ENCODE measurements around the gene C9orf85.
"Not testable (repeated sequence)": the region's sequence is repeated elsewhere in the genome, so short reads cannot be mapped to it uniquely, and the experiment has no call there.

The C9orf85 gene, protein sequence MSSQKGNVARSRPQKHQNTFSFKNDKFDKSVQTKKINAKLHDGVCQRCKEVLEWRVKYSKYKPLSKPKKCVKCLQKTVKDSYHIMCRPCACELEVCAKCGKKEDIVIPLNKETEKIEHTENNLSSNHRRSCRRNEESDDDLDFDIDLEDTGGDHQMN

GRCh38 chr9:71911061-71911907 lies at the start of gene C9orf85, which contains the start of gene ABHD17B:
TSS of gene C9orf85 (plus strand) at chr9:71911639. CDS start at chr9:71911735, 96 bp downstream.
TSS of gene ABHD17B (minus strand) at chr9:71911193. CDS start at chr9:71875080, 36,113 bp downstream.
- DNase-seq = peak; percentile 99

DNA sequence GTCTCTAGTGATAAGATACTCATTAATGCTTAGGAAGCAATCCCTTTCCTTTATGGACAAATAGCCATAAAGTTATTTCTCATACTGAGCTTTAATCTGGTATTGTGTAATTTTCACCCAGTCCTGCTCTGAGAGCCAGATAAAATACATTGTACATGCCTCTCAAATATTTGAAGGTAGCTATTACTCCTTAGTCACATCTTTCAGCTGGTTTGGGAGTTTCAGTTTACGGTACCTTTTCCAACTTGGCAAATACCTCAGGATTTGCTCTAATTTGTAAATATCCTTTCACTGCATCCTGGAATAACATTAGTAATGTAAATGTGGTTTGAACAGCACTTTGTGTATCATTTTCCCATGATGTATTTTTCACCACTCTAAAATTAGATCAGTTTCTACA lies 47.8 kb upstream of the C9orf85 start:
- DNase-seq = no peak

DNA sequence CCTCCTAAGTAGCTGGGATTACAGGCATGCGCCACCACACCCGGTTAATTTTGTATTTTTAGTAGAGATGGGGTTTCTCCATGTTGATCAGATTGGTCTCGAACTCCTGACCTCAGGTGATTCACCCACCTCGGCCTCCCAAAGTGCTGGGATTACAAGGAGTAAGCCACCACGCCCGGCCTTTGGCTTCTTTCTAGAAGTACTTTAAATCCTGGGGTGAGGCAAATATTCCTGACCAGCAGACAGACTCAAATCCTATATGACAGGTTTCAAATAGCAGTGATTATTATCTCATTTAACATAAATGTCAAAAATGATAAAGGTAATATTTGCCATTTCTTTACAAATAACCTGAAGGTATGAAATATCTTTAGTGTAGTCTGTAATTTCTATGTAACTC lies 36.1 kb upstream of the C9orf85 start:
- DNase-seq = no peak

- DNase-seq = no peak
These were observed 35.3 kb upstream of the C9orf85 start for GRCh38 chr9:71876106-71876505.

DNA sequence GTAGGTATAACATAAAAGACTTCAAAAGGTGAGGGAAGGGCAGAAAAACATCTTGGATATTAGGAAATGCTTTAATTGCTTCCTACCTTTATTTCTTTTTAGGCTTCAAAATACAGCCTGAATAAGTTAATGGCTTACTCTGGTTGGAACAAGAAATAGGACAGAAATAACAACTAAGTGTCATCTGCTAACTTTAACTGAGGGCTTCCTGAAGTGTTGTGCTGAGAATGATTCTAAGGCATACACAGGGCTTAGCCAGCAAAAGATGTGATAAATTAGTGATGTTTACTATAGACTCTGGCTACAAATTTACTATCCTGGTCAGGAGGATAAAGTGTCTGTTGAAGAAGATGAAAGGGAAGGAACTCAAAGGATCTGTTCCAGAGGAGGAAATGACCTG lies 34.6 kb upstream of the C9orf85 start:
- no peak for DNase-seq

DNA sequence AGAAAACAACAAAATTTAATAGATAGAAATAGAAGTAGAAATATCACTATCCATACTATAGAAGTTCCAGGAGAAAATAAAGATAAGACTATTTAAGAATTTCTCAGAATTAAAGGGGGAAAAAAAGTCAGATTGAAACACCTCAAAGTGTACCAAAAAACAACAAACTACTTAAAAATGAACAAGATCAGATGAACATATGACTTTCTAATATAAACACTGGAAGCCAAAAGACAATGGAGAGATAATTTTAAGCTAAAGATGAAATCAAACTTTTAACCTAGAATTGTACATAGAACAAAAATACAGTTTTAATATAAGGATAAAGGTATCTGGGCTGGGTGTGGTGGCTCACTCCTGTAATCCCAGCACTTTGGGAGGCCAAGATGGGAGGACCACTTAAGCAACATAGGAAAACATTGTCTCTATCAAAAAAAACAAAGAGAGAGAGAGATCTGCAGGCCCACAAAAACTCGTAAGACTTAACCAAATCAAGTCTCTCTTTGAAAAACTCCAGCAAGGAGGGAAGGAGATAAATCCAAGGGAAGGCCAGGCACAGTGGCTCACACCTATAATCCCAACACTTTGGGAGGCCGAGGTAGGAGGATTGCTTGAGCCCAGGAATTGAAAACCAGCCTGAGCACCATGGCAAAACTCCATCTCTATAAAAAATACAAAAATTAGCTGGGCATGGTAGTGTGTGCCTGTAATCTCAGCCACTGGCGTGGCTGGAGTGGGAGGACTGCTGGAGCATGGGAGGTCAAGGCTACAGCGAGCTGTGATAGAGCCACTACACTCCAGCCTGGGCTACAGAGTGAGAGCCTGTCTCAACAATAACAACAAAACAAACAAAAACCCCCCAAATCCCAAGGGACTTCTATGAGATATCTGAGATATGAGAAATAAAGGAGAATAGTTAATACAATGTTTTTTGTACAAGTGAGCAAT lies 32.8 kb upstream of the C9orf85 start:
- no peak for DNase-seq

GRCh38 chr9:71879644-71880174 lies 31.7 kb upstream of the C9orf85 start:
- DNase-seq = no peak

DNA sequence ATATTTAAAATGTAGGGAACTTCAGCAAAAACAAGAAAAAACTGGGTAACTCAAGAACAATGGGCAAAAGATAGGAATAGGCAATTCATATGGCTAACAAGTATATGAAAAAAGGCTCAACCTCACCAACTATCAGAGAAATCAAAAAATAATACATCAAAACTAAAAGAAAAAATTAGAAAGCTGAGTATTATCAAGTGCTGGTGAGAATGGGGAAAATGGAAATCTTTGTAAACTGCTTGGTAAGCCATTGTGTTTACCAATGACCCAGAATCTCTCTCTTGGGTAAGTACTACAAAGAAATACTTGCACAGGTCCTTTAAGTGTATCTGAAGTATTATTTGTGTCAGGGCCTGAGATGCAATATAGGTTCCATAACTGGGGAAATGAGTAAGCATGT lies 27.4 kb upstream of the C9orf85 start:
- no peak for DNase-seq

- DNase-seq = no peak
These were observed 26.0 kb upstream of the C9orf85 start for GRCh38 chr9:71885467-71885866.

GRCh38 chr9:71886015-71886414 lies 25.4 kb upstream of the C9orf85 start:
- no peak for DNase-seq

DNA sequence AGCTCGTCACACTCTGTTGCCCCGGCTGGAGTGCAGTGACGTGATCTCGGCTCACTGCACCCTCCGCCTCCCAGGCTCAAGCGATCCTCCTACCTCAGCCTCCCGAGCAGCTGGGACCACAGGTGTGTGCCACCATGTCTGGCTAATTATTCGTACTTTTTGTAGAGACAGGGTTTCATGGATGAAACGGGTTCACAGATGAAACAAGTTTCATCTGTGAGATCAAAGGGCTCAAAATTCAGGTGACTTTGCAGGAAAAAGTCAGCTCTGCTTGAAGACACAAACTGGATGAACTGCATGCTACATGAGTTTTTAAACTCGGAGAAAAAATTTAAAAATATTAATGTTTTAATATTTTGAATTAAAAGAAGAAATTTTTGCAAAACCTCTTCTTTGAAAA lies 24.9 kb upstream of the C9orf85 start:
- no peak for DNase-seq

GRCh38 chr9:71887362-71887761 lies 24.1 kb upstream of the C9orf85 start:
- DNase-seq = no peak

DNA sequence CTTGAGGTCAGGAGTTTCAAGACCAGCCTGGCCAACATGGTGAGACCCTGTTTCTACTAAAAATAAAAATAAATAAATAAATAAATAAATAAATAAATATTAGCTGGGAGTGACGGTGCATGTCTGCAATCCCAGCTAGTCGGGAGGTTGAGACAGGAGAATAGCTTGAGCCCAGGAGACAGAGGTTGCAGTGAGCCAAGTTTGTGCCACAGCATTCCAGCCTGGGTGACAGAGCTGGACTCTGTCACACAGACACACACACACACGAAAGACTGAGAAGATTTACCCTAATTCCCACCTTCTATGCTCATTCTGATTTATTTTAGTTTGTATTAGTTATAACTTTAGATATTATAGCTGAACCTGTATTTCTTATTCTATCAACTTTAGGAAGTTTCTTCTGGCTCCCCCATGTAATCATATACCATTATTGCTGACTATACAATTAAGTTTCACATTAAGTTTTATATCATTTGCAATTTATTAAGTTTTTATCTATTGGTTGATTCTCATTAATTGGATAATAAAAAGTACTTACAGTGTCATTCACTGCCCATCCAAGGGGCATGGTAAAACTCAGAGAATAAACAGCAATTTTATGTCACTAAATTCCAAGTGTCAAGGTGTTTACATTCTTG lies 21.3 kb upstream of the C9orf85 start:
- no peak for DNase-seq

DNA sequence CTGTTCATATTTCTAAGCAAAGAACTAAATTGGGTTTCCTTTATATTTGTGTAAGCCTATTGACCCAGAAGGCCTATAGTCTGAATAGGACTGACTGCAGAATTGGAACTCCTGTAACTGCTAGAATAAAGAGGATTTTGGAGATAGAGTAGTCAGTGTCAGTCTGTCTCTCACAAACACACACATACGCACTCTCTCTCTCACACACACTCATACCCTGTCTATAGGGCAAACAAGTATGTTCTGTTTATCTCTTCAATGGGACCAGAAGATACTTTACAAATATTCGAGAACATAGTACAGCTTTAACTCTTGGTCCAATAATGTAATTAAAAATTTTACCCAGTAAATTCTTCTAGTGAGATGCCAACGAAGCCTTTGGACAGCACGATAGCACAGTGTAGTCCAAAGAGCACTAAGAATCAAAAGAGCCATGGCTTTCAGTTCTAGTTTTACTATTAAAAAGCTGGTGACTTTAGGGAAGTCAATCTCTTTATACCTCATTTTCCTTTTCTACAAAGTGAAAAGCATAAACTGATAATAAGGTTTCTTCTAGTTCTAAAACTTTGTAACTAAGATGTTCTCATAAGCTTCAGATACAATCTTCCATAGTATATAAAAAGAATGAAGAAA lies 19.8 kb upstream of the C9orf85 start:
- no peak for DNase-seq

DNA sequence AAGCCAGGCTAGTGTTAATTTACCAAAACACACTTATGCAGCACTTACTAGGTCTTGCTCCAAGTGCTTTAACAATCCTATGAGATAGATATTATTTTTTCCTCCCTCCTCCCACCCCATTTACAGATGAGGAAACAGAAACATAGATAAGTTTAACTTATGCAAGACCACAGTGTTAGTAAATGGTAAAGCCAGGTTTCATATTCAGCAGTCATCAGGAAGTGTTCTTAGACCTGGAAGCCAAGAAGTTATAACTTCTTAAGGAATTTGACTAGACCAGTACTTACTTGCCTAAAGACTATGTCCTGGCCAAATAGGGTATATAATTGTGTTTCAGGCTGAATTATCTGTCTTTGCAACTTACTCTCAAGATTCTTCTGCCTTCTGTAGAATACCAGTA lies 16.3 kb upstream of the C9orf85 start:
- no peak for DNase-seq

DNA sequence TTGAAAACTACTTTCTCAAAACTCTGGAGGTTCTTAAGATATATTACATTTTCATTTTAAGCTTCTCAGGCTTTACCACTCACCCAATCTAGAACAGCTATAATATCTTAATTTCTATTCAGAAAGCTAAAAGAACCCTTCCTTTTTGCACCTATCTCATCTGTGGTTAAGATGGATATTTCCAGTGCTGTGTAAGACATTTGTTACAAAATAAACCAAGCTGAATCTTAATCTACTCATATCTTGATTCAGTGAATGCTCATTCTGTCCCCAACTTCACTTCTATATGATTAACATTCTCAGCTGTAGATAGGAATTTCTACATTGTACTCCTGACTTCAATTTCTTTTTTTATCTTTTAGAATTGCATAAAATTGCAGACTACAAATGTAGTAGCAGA lies 15.5 kb upstream of the C9orf85 start:
- no peak for DNase-seq

- no peak for DNase-seq
These were observed 14.7 kb upstream of the C9orf85 start for GRCh38 chr9:71896761-71897160.

- DNase-seq = no peak
These were observed 13.9 kb upstream of the C9orf85 start for GRCh38 chr9:71897577-71897976.

GRCh38 chr9:71898756-71899155 lies 12.7 kb upstream of the C9orf85 start:
- not testable (repeated sequence) for DNase-seq

GRCh38 chr9:71901695-71902597 lies 9.5 kb upstream of the C9orf85 start:
- no peak for DNase-seq

DNA sequence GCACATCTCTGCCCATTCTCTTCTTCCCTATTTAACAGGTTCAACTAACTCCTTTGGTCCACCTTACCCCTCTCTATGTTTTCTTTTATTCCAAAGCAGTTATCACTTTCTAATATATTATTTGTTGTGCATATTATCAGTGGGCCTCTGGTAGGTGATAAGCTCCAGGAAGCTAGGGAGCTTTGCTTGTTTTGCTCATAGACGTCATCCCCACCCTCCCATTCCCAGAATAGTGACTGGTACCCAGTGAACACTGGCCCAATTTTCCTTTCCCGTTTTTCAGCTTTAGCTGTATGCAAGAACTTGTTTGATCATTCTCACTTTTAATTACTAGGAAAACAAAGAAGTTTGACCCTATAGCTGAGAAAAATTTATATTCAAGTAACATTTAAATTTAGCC lies 7.4 kb upstream of the C9orf85 start:
- DNase-seq = no peak
